Keratinocyte (primary cell): Measurements from ENCODE around the gene KRI1. TPM values are rescaled to one million over a fixed set of nuclear protein-coding genes. Genes with fewer than 3 reads are reported as not detected.

Experiments
- DNase-seq: peaks from one replicate; pipeline ENCODE4 v3.0.0-alpha.2; 2011; ENCODE audit warnings: low read depth, missing footprints, low spot score
- FAIRE-seq: peaks from 2 replicates; lab custom pipeline; 2011; peaks lifted over from hg19 to GRCh38; lab: Jason Lieb, UNC
- H2AFZ ChIP-seq: 2 replicates; pipeline ENCODE4 v1.6.0; 2012; ENCODE audit warnings: low read length, control low read depth, inconsistent platforms; ENCODE audit not compliant: control insufficient read depth
- H3K27ac ChIP-seq: 2 replicates; pipeline ENCODE4 v1.5.1; 2011; ENCODE audit warnings: low read length; ENCODE audit not compliant: control insufficient read depth, insufficient read depth
- H3K27me3 ChIP-seq: 3 replicates; pipeline ENCODE4 v1.6.0; 2011; ENCODE audit warnings: low read length; ENCODE audit not compliant: control insufficient read depth, insufficient read depth; ENCODE audit errors: extremely low read depth
- H3K36me3 ChIP-seq, 2 experiments: 2 replicates in 1 of 2; 3 replicates in 1 of 2; pipeline ENCODE4 v1.5.1; 2011; ENCODE audit warnings: low read length in 2 of 2, mild to moderate bottlenecking in 1 of 2; ENCODE audit not compliant: control insufficient read depth in 2 of 2, insufficient read depth in 2 of 2; ENCODE audit errors: extremely low read depth in 1 of 2
- H3K4me1 ChIP-seq: 3 replicates; pipeline ENCODE4 v1.5.1; 2011; ENCODE audit warnings: low read length; ENCODE audit not compliant: control insufficient read depth, insufficient read depth; ENCODE audit errors: extremely low read depth
- H3K4me2 ChIP-seq: 3 replicates; pipeline ENCODE4 v1.6.0; 2011; ENCODE audit warnings: low read depth, low read length; ENCODE audit not compliant: control insufficient read depth, insufficient read depth; ENCODE audit errors: extremely low read depth
- H3K4me3 ChIP-seq, 3 experiments: fragments of 200-600 bp in 1 of 3; sonication (generic) in 1 of 3; 2 replicates in 2 of 3; 3 replicates in 1 of 3; pipeline ENCODE4 v1.5.1; 2011 to 2016; ENCODE audit warnings: low read length in 3 of 3, mild to moderate bottlenecking in 3 of 3, control low read depth in 2 of 3, inconsistent platforms in 1 of 3, low read depth in 1 of 3, mixed read lengths in 1 of 3, mixed run types in 1 of 3, moderate library complexity in 1 of 3; ENCODE audit not compliant: control insufficient read depth in 2 of 3, insufficient read depth in 2 of 3; ENCODE audit errors: extremely low read depth in 1 of 3
- H3K79me2 ChIP-seq: 2 replicates; pipeline ENCODE4 v1.6.0; 2012; ENCODE audit warnings: low read length; ENCODE audit not compliant: control insufficient read depth, insufficient read depth
- H3K9ac ChIP-seq: 3 replicates; pipeline ENCODE4 v1.6.0; 2011; ENCODE audit warnings: low read length; ENCODE audit not compliant: control insufficient read depth, insufficient read depth; ENCODE audit errors: extremely low read depth
- H3K9me1 ChIP-seq: 3 replicates; pipeline ENCODE4 v1.6.0; 2011; ENCODE audit warnings: low read length; ENCODE audit not compliant: control insufficient read depth, insufficient read depth; ENCODE audit errors: extremely low read depth
- H3K9me3 ChIP-seq: 2 replicates; pipeline ENCODE4 v1.5.1; 2012; ENCODE audit warnings: low read depth, low read length; ENCODE audit not compliant: control insufficient read depth
- H4K20me1 ChIP-seq: 3 replicates; pipeline ENCODE4 v1.6.0; 2011; ENCODE audit warnings: low read length; ENCODE audit not compliant: control insufficient read depth, insufficient read depth; ENCODE audit errors: extremely low read depth
- CTCF ChIP-seq, 3 experiments: IDR thresholded peaks in 1 of 3; conservative IDR thresholded peaks in 1 of 3; optimal IDR thresholded peaks in 1 of 3; 2 replicates in 2 of 3; 3 replicates in 1 of 3; pipeline versions ENCODE3 to v1.5.1; 2011; ENCODE audit warnings: low read length in 3 of 3, mild to moderate bottlenecking in 3 of 3, moderate library complexity in 2 of 3, control low read depth in 1 of 3, inconsistent platforms in 1 of 3; ENCODE audit not compliant: insufficient read depth in 2 of 3; ENCODE audit errors: extremely low read depth in 1 of 3
- EZH2 ChIP-seq: IDR thresholded peaks from one replicate; pipeline ENCODE4 v1.6.1; 2012; ENCODE audit warnings: inconsistent platforms, mild to moderate bottlenecking, low read length, moderate library complexity
- dilution Hi-C: fragments of 300-500 bp; cut with MboI; formaldehyde crosslinking; loops from one replicate; pipeline ENCODE4 v1.7.0; 2020; ENCODE audit warnings: low sequenced_read_pairs; ENCODE audit not compliant: extremely low pct_ligation_motif_present
- polyA plus RNA-seq, 5 experiments: library from polyadenylated mRNA; depleted of rRNA in 3 of 5; stranded (reverse) in 3 of 5; stranded (forward) in 1 of 5; unstranded in 1 of 5; fragments of >200 nt; gene quantifications; 1 replicate in 1 of 5; 2 replicates in 3 of 5; 3 replicates in 1 of 5; pipeline versions ENCODE4 v1.2.1 to v1.2.3, GENCODE V29; 2011 to 2012; ENCODE audit warnings: missing spikeins in 2 of 5, low read depth in 1 of 5, low replicate concordance in 1 of 5

Gene KRI1
- polyA plus RNA-seq, 1 donor (not counting 4 experiments of a cell fraction or from before 2014, with no cell fraction given): 19.0 TPM

GRCh38 chr19:10516671-10517286 is 49.0 kb downstream of the KRI1 start:
- Histone ChIP-seq H3K9me1 (no peaks in the 10 kb centered on the region), H3K9me3 (no peaks in the 10 kb centered on the region), H3K27ac (peak overlapping the region; percentile 42), H3K4me3 (peak overlapping the region; percentile 65 to 86 (median 77)), H2AFZ (peak overlapping the region; percentile 41), H4K20me1 (no peaks in the 10 kb centered on the region), H3K27me3 (no peaks in the 10 kb centered on the region), H3K4me1 (peaks cover 41% of the 10 kb centered on the region), H3K36me3 (peaks cover 5 to 12% of the 10 kb centered on the region in 2 experiments), H3K4me2 (peak overlapping the region; percentile 96), H3K9ac (peak overlapping the region; percentile 28), H3K79me2 (peaks cover 37% of the 10 kb centered on the region)
- dilution Hi-C loops: no loop called here
- TF ChIP-seq EZH2: no peak
- no peak for TF ChIP-seq CTCF (optimal IDR thresholded peaks at IDR 0.05 in 1 of 3, IDR thresholded peaks at IDR 0.05 in 1 of 3, conservative IDR thresholded peaks at IDR 0.05 in 1 of 3; ENCODE audit: extremely low read depth in 1 of 3, insufficient read depth in 2 of 3, low read length in 3 of 3)
- FAIRE-seq (peak; percentile 89), DNase-seq (no peak)

- H3K9me3 ChIP-seq: no peaks in the 10 kb centered on the region
- dilution Hi-C loops: no loop called here
- peak overlapping the region; percentile 96 for H3K4me2 ChIP-seq
- DNase-seq (no peak), FAIRE-seq (no peak)
- H2AFZ ChIP-seq: peak overlapping the region; percentile 42
- H3K27me3 ChIP-seq: no peaks in the 10 kb centered on the region
- no peaks in the 10 kb centered on the region for H4K20me1 ChIP-seq
- H3K4me3 ChIP-seq: peak overlapping the region; percentile 65 to 86 (median 77)
- peak overlapping the region; percentile 42 for H3K27ac ChIP-seq
- peak overlapping the region; percentile 28 for H3K9ac ChIP-seq
- peaks cover 37% of the 10 kb centered on the region for H3K4me1 ChIP-seq
- peaks cover 5 to 12% of the 10 kb centered on the region in 2 experiments for H3K36me3 ChIP-seq
- TF ChIP-seq EZH2: no peak
- no peak for TF ChIP-seq CTCF (optimal IDR thresholded peaks at IDR 0.05 in 1 of 3, IDR thresholded peaks at IDR 0.05 in 1 of 3, conservative IDR thresholded peaks at IDR 0.05 in 1 of 3; ENCODE audit: extremely low read depth in 1 of 3, insufficient read depth in 2 of 3, low read length in 3 of 3)
- H3K9me1 ChIP-seq: no peaks in the 10 kb centered on the region
- H3K79me2 ChIP-seq: peaks cover 37% of the 10 kb centered on the region
These were observed 49.8 kb downstream of the KRI1 start for GRCh38 chr19:10516064-10516385.
